HCT116 (cell line): ENCODE measurements around the gene LACTBL1.

Experiments
- POLR2A ChIP-seq: IDR thresholded peaks from 2 replicates; pipeline ENCODE4 v1.7.0; 2011; ENCODE audit warnings: borderline replicate concordance; ENCODE audit not compliant: insufficient read depth, insufficient read length; ENCODE audit errors: extremely low read depth
- POLR2AphosphoS5 ChIP-seq: IDR thresholded peaks from 2 replicates; pipeline ENCODE4 v1.6.1; 2011; ENCODE audit warnings: mild to moderate bottlenecking, low read depth, low read length, moderate library complexity
- RAD21 ChIP-seq: IDR thresholded peaks from 2 replicates; pipeline ENCODE4 v1.6.1; 2012; ENCODE audit warnings: low read depth, mild to moderate bottlenecking

DNA sequence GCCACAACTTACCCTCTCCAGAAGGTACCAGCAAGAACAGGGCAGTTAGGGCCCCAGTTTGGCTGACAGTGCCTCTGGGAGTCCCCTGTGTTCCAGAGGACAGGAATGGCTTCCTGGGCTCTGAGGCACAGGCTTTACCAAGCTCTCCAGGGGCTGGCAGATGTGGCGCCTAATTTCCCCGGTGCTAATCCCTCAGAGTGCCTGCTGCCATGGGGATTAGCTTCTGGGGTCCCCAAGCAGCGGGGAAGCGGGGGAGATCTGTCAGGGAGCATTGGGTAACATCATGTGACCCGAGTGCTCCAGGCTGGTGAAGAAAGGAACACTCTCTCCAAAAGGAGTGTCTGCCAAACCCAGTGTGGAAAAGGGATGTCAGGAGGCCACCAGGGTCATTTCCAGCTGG is at the start of gene LACTBL1:
- TF ChIP-seq POLR2AphosphoS5 (no peak), RAD21 (no peak), POLR2A (no peak)
